Measurements from ENCODE around the gene UBXN2A. TPM values are rescaled to one million over a fixed set of nuclear protein-coding genes. Genes with fewer than 3 reads are reported as not detected.

The UBXN2A gene
- polyA plus RNA-seq, 3 donors: 2.0 to 6.8 (median 5.5) TPM

DNA sequence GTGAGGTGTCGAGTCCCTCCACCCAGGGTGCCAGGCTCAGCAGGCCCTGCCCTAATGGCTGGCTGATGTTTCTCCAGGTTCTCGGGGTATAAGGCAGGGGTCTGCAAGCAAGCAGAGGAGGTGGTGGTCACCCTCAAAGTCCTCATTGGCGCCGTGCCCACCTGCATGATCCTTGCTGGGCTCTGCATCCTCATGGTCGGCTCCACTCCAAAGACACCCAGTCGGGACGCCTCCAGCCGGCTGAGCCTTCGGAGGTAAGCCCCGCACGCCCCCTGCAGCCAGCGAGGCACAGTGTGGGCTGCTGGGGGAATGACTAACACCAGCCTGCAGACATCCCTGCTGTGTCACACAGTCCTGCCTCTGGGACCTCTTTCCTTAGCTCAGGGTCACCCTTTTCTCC lies 83.8 kb downstream of the UBXN2A start:
- no peaks in the 10 kb centered on the region for H3K27me3 ChIP-seq (ENCODE audit: control insufficient read depth in 2 of 2, insufficient read depth in 2 of 2, low read length in 2 of 2)
- no peak overlapping the region for H3K4me3 ChIP-seq (replicated peaks in 1 of 3; ENCODE audit: low read depth in 2 of 3, low read length in 3 of 3)
- H3K9me3 Mint-ChIP-seq: no peaks in the 10 kb centered on the region
- H3K79me2 ChIP-seq (ENCODE audit: insufficient read depth, low read length): no peaks in the 10 kb centered on the region
- H3K36me3 Mint-ChIP-seq: peaks cover 34 to 36% of the 10 kb centered on the region in 2 donors
- H3K36me3 ChIP-seq (replicated peaks in 1 of 2; ENCODE audit: control insufficient read depth in 1 of 2, insufficient read depth in 2 of 2, low read length in 2 of 2): peaks cover 10 to 14% of the 10 kb centered on the region in 2 donors
- H3K27ac ChIP-seq (ENCODE audit: low read depth in 1 of 2, low read length in 2 of 2): no peak overlapping the region
- H3K4me1 Mint-ChIP-seq: no peaks in the 10 kb centered on the region
- TF ChIP-seq CTCF (IDR thresholded peaks at IDR 0.05): no peak
- H4K20me1 ChIP-seq (ENCODE audit: insufficient read depth, low read length): no peaks in the 10 kb centered on the region
- H3K4me3 Mint-ChIP-seq: no peak overlapping the region
- intact Hi-C loops (cut with micrococcal nuclease): no loop called here
- no peaks in the 10 kb centered on the region for H3K4me1 ChIP-seq (ENCODE audit: control insufficient read depth in 1 of 2, insufficient read depth in 2 of 2, low read length in 2 of 2)
- no peak overlapping the region for H2AFZ ChIP-seq (ENCODE audit: insufficient read depth, low read depth, low read length, poor library complexity, severe bottlenecking)
- peaks cover 0 to 3% (median 2%) of the 10 kb centered on the region in 3 donors for H3K27me3 Mint-ChIP-seq (ENCODE audit: low read depth in 3 of 3)
- no peak overlapping the region for H3K9ac ChIP-seq (ENCODE audit: insufficient read depth, low read length, poor library complexity, severe bottlenecking)
- WGBS (ENCODE audit: insufficient coverage): 95% methylated on average over 11 of the region's 12 CpGs
- no peaks in the 10 kb centered on the region for H3K9me3 ChIP-seq (replicated peaks in 1 of 2; ENCODE audit: control insufficient read depth in 1 of 2, insufficient read depth in 1 of 2, low read length in 2 of 2)
- H3K27ac Mint-ChIP-seq: peak overlapping the region in 1 of 7 donors; percentile 37
- no peak overlapping the region for H3K4me2 ChIP-seq (replicated peaks; ENCODE audit: extremely low read depth, low read length, poor library complexity, severe bottlenecking)
- DNase-seq: no peak

DNA sequence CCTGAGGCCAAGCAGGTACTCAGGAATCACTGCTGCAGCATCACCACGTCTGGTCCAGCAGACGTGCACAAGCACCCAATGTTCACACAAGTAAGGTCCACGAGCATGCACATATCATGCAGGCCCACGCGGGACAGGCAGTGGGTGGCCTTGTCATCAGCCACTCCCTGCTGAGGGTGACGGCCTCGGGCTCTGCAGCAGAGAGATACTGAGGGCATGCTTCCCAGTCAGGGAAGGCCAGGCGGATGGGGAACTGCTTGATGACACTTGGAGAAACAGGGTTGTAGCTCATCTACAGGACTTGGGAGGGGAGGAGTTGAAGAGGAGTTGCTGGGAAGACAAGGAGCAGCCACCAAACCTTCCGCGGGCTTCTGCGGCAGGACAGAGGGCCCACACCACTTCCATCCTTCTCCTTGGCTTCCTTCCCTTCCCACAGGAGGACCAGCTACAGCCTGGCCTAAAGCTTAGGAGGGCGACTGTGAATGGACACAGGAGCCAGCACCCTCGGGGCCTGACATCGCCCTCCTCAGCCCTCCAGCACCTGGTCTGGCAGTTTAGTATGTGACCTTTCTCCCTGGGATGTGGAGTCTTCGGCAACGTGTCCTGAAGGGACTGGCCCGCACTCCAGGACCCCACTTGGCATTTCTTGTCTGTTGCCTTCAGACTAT lies 84.9 kb downstream of the UBXN2A start:
- Histone ChIP-seq H3K79me2 (ENCODE audit: insufficient read depth, low read length) (no peaks in the 10 kb centered on the region), H3K9me3 (replicated peaks in 1 of 2; ENCODE audit: control insufficient read depth in 1 of 2, insufficient read depth in 1 of 2, low read length in 2 of 2) (no peaks in the 10 kb centered on the region), H3K36me3 (replicated peaks in 1 of 2; ENCODE audit: control insufficient read depth in 1 of 2, insufficient read depth in 2 of 2, low read length in 2 of 2) (peaks cover 19 to 21% of the 10 kb centered on the region in 2 donors), H3K9ac (ENCODE audit: insufficient read depth, low read length, poor library complexity, severe bottlenecking) (no peak overlapping the region), H2AFZ (ENCODE audit: insufficient read depth, low read depth, low read length, poor library complexity, severe bottlenecking) (no peak overlapping the region), H3K27me3 (ENCODE audit: control insufficient read depth in 2 of 2, insufficient read depth in 2 of 2, low read length in 2 of 2) (no peaks in the 10 kb centered on the region), H3K27ac (ENCODE audit: low read depth in 1 of 2, low read length in 2 of 2) (no peak overlapping the region), H3K4me1 (ENCODE audit: control insufficient read depth in 1 of 2, insufficient read depth in 2 of 2, low read length in 2 of 2) (no peaks in the 10 kb centered on the region), H3K4me3 (replicated peaks in 1 of 3; ENCODE audit: low read depth in 2 of 3, low read length in 3 of 3) (no peak overlapping the region), H3K4me2 (replicated peaks; ENCODE audit: extremely low read depth, low read length, poor library complexity, severe bottlenecking) (no peak overlapping the region), H4K20me1 (ENCODE audit: insufficient read depth, low read length) (no peaks in the 10 kb centered on the region)
- peaks cover 44 to 47% of the 10 kb centered on the region in 2 donors for H3K36me3 Mint-ChIP-seq
- intact Hi-C loops (cut with micrococcal nuclease): no loop called here
- TF ChIP-seq CTCF (IDR thresholded peaks at IDR 0.05): no peak
- H3K27me3 Mint-ChIP-seq (ENCODE audit: low read depth in 3 of 3): peaks cover 0 to 3% (median 2%) of the 10 kb centered on the region in 3 donors
- DNase-seq: no peak
- H3K4me3 Mint-ChIP-seq: no peak overlapping the region
- WGBS (ENCODE audit: insufficient coverage): 97% methylated on average over 17 of the region's 17 CpGs
- no peaks in the 10 kb centered on the region for H3K9me3 Mint-ChIP-seq
- peak overlapping the region in 3 of 7 donors; percentile 35 to 61 (median 51) for H3K27ac Mint-ChIP-seq
- H3K4me1 Mint-ChIP-seq: no peaks in the 10 kb centered on the region

Data from CD14-positive monocyte (primary cell).